ENCODE data around the gene FRS2.

Gene FRS2

GRCh38 chr12:69440016-69440415 lies 30.2 kb upstream of the FRS2 start:
- Histone ChIP-seq H3K4me1 (ENCODE audit: low read length) (no peaks in the 10 kb centered on the region), H2AFZ (ENCODE audit: low read depth, low read length) (no peak overlapping the region)

GRCh38 chr12:69440886-69441285 lies 29.3 kb upstream of the FRS2 start:
- H3K36me3 ChIP-seq (replicated peaks; ENCODE audit: low read depth, low read length) = no peaks in the 10 kb centered on the region
- no peak for TF ChIP-seq EZH2phosphoT487 (IDR thresholded peaks at IDR 0.05; ENCODE audit: low read depth)
- TF ChIP-seq, protein P1, sequence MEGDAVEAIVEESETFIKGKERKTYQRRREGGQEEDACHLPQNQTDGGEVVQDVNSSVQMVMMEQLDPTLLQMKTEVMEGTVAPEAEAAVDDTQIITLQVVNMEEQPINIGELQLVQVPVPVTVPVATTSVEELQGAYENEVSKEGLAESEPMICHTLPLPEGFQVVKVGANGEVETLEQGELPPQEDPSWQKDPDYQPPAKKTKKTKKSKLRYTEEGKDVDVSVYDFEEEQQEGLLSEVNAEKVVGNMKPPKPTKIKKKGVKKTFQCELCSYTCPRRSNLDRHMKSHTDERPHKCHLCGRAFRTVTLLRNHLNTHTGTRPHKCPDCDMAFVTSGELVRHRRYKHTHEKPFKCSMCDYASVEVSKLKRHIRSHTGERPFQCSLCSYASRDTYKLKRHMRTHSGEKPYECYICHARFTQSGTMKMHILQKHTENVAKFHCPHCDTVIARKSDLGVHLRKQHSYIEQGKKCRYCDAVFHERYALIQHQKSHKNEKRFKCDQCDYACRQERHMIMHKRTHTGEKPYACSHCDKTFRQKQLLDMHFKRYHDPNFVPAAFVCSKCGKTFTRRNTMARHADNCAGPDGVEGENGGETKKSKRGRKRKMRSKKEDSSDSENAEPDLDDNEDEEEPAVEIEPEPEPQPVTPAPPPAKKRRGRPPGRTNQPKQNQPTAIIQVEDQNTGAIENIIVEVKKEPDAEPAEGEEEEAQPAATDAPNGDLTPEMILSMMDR (IDR thresholded peaks at IDR 0.05; ENCODE audit: low read depth, low read length) = no peak
- no peaks in the 10 kb centered on the region for H3K4me1 ChIP-seq (ENCODE audit: low read length)
- H3K79me2 ChIP-seq (ENCODE audit: low read length) = no peaks in the 10 kb centered on the region
- H3K4me2 ChIP-seq (ENCODE audit: low read length) = no peak overlapping the region
- no peak overlapping the region for H2AFZ ChIP-seq (ENCODE audit: low read depth, low read length)
- no peak overlapping the region for H3K9ac ChIP-seq (ENCODE audit: low read length)
- H3K27me3 ChIP-seq (ENCODE audit: low read depth, low read length) = no peaks in the 10 kb centered on the region
- H3K4me3 ChIP-seq (ENCODE audit: low read length) = no peak overlapping the region
- H3K27ac ChIP-seq (ENCODE audit: low read length) = no peak overlapping the region
- H4K20me1 ChIP-seq (ENCODE audit: insufficient read depth, low read length) = no peaks in the 10 kb centered on the region
- no peaks in the 10 kb centered on the region for H3K9me3 ChIP-seq (ENCODE audit: insufficient read depth, low read length)

More at GRCh38 chr12:69440016-69440415, 30.2 kb upstream of the FRS2 start:
- Histone ChIP-seq H3K27ac (ENCODE audit: low read length) (no peak overlapping the region), H3K9ac (ENCODE audit: low read length) (no peak overlapping the region), H4K20me1 (ENCODE audit: insufficient read depth, low read length) (no peaks in the 10 kb centered on the region), H3K4me2 (ENCODE audit: low read length) (no peak overlapping the region), H3K4me3 (ENCODE audit: low read length) (no peak overlapping the region), H3K79me2 (ENCODE audit: low read length) (no peaks in the 10 kb centered on the region), H3K27me3 (ENCODE audit: low read depth, low read length) (no peaks in the 10 kb centered on the region), H3K36me3 (replicated peaks; ENCODE audit: low read depth, low read length) (no peaks in the 10 kb centered on the region), H3K9me3 (ENCODE audit: insufficient read depth, low read length) (no peaks in the 10 kb centered on the region)
- no peak for TF ChIP-seq EZH2phosphoT487 (IDR thresholded peaks at IDR 0.05; ENCODE audit: low read depth)
- TF ChIP-seq, protein P1 (IDR thresholded peaks at IDR 0.05; ENCODE audit: low read depth, low read length) = no peak

- Histone ChIP-seq H3K27me3 (ENCODE audit: low read depth, low read length) (no peaks in the 10 kb centered on the region), H3K9ac (ENCODE audit: low read length) (no peak overlapping the region), H3K4me3 (ENCODE audit: low read length) (no peak overlapping the region), H2AFZ (ENCODE audit: low read depth, low read length) (no peak overlapping the region), H3K27ac (ENCODE audit: low read length) (no peak overlapping the region), H4K20me1 (ENCODE audit: insufficient read depth, low read length) (no peaks in the 10 kb centered on the region), H3K4me1 (ENCODE audit: low read length) (no peaks in the 10 kb centered on the region), H3K4me2 (ENCODE audit: low read length) (no peak overlapping the region), H3K36me3 (replicated peaks; ENCODE audit: low read depth, low read length) (no peaks in the 10 kb centered on the region), H3K79me2 (ENCODE audit: low read length) (no peaks in the 10 kb centered on the region), H3K9me3 (ENCODE audit: insufficient read depth, low read length) (no peaks in the 10 kb centered on the region)
- TF ChIP-seq EZH2phosphoT487 (IDR thresholded peaks at IDR 0.05; ENCODE audit: low read depth) = no peak
- TF ChIP-seq, protein P1 (IDR thresholded peaks at IDR 0.05; ENCODE audit: low read depth, low read length) = no peak
Measured at GRCh38 chr12:69442894-69443293, 27.3 kb upstream of the FRS2 start.

DNA sequence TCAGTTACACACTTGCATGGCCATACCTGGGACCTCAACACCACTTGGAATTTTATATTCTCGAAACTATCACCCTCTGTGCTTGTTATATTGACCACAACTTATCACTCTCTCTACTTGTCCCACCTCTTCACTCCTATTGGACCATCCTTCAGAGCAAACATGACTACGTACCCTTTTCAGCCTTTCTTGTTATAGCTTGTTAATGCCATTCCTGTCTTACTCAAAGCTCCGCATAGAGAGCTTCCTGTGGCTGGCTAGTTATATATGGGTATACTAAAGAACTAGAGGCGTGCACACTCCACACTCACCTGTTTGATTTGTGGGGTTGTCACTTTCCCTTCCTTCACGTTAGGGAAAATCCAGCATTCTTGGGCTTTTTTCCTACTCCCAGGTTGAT lies 26.3 kb upstream of the FRS2 start:
- H3K36me3 ChIP-seq (replicated peaks; ENCODE audit: low read depth, low read length) = no peaks in the 10 kb centered on the region
- no peak overlapping the region for H3K27ac ChIP-seq (ENCODE audit: low read length)
- H3K27me3 ChIP-seq (ENCODE audit: low read depth, low read length) = no peaks in the 10 kb centered on the region
- H3K4me3 ChIP-seq (ENCODE audit: low read length) = no peak overlapping the region
- H3K9ac ChIP-seq (ENCODE audit: low read length) = no peak overlapping the region
- no peak overlapping the region for H3K4me2 ChIP-seq (ENCODE audit: low read length)
- H4K20me1 ChIP-seq (ENCODE audit: insufficient read depth, low read length) = no peaks in the 10 kb centered on the region
- TF ChIP-seq, protein P1 (IDR thresholded peaks at IDR 0.05; ENCODE audit: low read depth, low read length) = no peak
- no peak for TF ChIP-seq EZH2phosphoT487 (IDR thresholded peaks at IDR 0.05; ENCODE audit: low read depth)
- no peaks in the 10 kb centered on the region for H3K4me1 ChIP-seq (ENCODE audit: low read length)
- H3K9me3 ChIP-seq (ENCODE audit: insufficient read depth, low read length) = no peaks in the 10 kb centered on the region
- H3K79me2 ChIP-seq (ENCODE audit: low read length) = no peaks in the 10 kb centered on the region
- H2AFZ ChIP-seq (ENCODE audit: low read depth, low read length) = no peak overlapping the region
